Inflammatory macrophage treated with lipopolysaccharide for 4 hours (primary cell): ENCODE measurements around the gene CHRM5.
A peak's percentile ranks its signal among the peaks of the same experiment; 100 is the strongest.
"Not testable (repeated sequence)": the region's sequence is repeated elsewhere in the genome, so short reads cannot be mapped to it uniquely, and the experiment has no call there.

ENCODE experiments used
- DNase-seq: peaks from one replicate; pipeline ENCODE4 v3.0.0-alpha.2; 2020

CHRM5 gene

DNA sequence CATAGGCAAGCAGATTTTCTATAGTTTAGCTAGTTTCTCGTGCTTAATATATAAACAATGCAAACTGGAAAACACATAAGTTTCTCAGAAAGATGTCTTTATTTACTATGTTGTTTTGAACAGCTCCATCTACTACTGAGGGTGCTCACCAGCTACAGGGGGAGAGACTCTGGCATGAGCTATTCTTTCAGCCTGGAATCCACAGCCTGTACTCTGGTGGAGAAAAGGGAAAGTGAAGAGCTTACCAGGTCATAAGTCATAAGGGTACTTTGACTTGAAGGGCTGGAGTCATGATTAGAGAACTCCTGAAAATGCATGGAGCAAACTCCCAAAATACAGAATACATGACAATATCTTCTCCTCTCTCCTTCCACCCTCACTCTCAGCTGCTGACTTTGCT, 75.1 kb downstream of the CHRM5 start:
- no peak for DNase-seq

DNA sequence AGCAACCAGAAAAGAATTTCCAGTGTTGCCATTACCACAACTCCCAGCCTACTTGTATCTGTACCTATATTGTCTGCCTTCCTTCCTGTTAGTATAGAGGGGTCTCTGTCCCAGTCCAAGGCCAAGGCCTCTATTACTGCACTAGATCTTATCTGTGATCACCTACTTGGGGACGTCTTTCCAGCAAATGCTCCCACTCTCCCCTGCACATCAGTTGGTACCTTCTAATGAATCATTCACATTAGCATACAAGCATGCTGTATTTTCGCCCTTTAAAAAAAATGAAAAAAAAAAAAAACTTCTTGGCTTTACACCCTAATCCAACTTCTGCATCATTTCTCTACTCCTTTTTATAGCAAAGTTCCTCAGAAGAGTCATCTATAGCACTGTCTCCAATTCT, 75.5 kb downstream of the CHRM5 start:
- DNase-seq, result no peak

DNA sequence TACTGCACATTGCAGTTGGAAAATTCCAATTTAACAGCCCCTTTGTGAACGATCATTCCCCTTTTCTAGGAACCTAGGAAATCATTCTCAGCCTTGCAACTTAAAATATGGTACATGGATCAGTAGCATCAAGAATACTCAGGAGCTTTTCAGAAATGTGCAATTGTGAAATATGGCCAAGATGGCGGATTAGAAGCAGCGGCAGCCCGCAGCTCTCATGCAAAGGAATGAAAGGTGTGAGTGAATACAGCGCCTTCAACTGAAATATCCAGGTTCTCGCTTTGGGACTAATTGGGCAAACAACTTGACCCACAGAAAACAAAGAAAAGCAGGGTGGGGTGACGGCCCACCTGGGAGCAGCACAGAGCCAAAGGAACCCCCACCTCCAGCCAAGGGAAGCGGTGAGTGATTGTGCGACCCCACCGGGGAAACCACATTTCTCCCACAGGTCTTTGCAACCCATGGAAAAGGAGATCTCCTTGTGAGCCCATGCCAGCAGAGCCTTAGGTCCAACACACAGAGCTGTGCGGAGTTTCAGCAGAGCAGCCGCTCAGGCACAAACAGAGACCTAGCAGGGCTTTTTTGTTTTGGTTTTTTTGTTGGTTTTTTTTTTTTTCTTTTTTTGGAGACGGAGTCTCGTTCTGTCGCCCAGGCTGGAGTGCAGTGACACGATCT, 78.3 kb downstream of the CHRM5 start:
- DNase-seq, result no peak

DNA sequence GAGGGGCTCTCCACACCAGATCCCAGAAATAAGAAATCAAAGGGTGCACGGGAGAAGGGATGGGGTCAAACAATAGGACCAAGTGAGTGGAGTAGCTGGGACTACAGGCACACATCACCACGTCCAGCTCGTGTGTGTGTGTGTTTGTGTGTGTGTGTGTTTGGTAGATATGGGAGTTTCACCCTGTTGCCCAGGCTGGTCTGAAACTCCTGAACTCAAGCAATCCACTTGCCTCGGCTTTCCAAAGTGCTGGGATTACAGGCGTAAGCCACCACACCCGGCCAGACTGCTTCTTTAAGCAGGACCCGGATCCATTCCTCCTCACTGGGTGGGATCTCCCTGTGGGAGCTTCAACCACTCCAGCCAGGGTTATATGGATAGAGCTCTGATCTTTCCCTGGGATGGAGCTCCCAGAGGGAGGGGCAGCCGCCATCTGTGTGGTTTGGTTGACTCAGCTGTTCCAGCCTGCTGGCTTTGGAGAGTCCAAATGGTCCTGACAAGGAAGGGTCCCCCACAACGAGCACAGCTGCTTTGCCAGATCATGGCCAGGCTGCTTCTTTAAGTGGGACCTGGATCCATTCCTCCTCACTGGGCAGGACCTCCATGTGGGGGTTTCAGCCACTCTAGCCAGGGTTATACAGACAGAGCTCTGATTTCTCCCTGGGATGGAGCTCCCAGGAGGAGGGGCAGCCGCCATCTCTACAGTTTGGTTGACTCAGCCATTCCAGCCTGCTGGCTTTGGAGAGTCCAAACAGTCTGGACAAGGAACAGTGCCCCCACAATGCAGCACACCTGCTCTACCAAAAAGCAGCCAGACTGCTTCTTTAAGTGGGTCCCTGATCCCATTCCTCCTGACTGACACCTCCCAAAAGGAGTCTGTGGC, 79.8 kb downstream of the CHRM5 start:
- no peak for DNase-seq

DNA sequence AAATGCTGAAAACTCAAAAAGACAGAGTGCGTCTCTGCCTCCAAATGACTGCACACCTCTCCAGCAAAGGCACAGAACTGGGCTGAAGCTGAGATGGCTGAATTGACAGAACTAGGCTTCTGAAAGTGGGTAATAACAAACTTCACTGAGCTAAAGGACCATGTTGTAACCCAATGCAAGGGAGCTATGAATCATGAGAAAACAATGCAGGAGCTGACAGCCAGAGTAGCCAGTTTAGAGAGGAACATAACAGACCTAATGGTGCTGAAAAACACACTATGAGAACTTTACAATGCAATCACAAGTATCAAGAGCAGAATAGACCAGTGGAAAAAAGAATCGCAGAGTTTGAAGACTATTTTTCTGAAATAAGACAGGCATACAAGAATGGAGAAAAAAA, 80.8 kb downstream of the CHRM5 start:
- no peak for DNase-seq

DNA sequence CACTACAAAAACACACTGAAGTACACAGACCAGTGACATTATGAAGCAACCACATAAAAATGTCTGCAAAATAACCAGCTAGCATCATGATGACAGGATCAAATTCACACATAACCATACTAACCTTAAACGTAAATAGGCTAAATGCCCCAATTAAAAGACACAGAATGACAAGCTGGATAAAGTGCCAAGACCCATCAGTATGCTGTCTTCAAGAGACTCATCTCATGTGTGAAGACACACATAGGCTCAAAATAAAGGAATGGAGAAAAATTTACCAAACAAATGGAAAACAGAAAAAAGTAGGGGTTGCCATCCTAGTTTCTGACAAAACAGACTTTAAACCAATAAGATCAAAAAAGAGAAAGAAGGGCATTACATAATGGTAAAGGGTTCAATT, 82.1 kb downstream of the CHRM5 start:
- DNase-seq, result not testable (repeated sequence)

DNA sequence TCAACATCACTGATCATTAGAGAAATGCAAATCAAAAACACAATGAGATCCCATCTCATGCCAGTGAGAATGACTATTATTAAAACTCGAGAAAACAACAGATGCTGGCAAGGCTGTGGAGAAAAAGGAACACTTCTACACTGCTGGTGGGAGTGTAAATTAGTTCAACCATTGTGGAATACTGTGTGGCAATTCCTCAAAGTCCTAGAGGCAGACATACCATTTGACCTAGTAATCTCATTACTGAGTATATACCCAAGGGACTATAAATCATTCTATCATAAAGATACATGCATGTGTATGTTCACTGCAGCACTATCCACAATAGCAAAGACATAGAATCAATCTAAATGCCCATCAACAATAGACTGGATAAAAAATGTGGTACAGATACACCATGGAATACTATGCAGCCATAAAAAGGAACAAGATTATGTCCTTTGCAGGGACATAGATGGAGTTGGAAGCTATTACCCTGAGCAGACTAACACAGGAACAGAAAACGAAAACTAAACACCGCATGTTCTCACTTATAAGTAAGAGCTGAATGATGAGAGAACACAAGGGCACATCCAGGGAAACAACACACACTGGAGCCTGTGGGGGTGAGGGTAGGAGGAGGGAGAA, 85.9 kb downstream of the CHRM5 start:
- no peak for DNase-seq

DNA sequence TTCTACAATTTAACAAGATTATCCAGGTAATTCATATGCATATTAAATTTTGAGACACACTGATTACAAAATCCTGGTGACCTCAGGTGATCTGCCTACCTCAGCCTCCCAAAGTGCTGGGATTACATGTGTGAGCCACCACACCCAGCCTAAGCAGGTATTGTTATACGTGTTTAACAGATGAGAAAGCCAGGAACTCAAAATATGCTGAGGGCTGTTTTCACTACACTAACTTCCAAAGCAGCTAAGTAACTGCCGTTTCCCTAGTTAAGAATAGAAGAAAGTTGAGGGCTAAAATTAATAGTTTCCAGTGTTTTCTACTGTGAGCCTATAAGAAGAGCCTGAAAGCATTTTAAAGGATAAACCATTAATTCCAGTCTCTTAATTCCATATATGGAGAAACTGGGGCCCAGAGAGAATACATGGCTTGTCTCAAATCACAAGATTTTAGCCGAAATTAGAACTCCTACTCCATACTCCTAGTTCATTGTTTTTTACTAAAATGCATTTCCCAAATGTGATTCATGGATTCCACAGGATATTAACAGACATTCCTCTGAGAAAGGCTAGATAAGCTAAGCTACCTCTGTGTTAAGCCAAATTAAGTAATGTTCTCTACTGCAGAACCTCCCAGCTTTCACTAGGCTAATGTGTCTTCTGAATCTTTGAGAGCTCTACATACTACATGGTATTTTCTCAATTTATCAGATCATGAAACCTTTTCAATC, 87.7 kb downstream of the CHRM5 start:
- DNase-seq, result no peak

DNA sequence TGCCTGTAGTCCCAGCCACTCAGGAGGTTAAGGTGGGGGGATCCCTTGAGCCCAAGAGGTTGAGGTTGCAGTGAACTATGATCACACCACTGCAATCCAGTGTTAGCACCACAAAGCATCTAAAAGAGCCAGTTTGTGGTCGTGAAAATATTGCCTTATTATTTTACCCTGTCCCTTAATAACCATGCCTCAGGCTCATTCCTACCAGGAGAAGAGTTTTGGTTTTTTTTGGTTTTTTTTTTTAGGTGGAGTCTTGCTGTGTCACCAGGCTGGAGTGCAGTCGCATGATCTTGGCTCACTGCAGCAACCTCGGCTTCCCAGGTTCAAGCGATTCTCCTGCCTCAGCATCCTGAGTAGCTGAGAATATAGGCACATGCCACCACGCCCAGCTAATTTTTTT, 88.6 kb downstream of the CHRM5 start:
- DNase-seq, result no peak

DNA sequence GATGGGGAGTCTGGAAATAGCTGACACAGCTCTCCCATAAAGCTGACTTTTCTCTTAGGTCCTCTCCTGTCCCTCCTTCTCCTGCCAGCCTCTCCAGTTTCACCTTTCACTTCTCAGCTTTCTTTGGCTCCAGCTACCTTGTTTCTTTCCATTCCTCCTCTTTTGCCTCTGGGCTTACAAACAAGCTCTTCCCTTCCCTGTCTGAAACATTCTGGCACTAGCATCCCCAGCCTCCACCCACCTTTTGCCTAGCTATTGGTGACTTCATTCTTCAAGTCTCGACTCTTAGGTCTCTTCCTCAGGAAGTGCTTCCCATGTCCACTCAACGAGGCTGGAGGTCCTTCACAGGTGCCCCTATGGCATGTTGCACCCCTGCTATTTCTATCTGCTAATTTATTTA, 91.2 kb downstream of the CHRM5 start:
- DNase-seq, result no peak

DNA sequence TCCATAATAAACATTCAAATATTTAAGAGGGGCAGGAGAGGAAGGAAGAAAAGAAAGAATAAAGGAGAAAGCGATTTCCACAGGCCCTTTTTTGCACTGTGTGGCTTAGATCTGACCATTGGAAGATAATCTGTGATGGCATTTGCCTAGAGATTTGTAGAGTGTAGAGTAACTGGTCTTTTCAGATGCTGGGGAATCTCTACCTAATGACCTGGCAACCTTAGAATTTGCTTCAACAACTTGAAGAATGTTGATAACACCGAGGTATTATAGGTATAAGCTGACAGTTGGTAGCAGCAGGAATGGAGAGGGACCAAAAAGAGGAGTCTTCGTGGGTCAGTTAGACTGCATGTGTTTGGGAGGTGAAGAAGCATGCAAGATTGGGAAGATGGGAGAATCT, 91.6 kb downstream of the CHRM5 start:
- DNase-seq, result no peak

DNA sequence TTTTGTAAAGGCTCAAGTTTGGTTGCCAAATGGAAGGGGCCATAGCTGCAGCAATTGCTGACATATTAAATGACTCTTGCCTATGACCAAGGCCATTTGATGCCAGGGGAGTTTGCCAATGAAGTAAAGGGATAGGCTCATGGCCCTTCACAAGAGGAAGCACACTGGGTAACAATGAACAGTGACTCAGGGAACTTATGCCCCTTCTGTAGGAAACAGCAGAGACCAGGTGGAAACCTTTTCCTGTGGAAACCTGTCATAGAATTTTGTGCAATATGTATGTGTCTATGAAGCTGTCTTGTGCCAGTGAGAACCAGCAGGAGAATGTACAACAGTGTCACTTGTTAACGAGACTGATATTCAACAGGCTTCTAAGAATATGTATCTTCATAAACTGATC, 96.1 kb downstream of the CHRM5 start:
- DNase-seq, result no peak

DNA sequence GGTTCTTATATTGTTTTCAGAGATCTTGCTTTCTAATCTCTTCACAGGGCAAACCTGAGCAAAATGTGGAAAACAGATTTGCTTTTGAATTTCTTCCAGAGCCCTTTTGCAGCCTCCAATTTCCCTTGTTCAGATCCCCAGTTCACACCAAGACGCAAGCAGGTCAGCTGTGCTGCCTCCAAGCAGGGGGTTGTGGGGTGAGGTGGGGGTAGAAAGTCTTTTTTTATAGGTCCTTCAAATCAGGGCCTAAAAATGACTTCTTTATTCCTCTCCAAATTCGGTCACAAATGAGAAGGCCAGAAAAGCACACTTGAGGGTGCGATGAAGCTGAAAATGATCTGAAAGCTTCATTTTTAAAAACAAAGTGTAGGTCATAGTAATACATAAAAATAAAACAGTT, 97.0 kb downstream of the CHRM5 start:
- DNase-seq, result no peak

DNA sequence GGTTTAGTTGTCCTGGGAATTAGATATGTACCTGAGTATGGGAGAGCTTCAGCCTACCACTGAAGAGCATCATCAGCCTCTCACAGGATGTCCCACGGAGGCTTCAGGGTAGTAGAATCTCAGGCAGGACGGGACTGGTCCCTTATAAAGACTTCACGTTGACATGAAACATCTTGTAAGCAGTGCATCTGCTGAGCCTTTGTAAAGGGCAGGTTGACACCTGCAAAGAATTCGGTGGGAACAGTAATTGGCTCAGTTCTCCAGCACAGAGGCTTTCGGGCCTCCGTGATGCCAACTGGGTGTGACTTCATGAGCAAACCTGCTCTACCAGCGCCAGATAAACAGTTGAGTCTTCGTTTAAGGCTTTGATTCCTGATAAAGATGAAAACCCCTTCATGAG, 97.6 kb downstream of the CHRM5 start:
- no peak for DNase-seq

DNA sequence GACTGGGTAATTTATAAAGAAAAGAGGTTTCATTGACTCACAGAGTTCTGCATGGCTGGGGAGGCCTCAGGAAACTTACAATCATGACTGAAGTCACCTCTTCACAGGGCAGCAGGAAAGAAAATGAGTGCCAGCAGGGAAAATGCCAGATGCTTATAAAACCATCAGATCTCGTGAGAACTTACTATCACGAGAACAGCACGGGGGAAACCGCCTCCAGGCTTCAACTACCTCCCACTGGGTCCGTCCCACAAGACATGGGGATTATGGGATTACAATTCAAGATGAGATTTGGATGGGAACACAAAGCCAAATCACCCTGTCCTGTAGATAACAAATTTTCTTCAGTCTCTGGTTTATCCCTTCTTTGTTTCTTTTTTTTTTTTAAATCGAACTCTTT, 101.7 kb downstream of the CHRM5 start:
- DNase-seq, result no peak

DNA sequence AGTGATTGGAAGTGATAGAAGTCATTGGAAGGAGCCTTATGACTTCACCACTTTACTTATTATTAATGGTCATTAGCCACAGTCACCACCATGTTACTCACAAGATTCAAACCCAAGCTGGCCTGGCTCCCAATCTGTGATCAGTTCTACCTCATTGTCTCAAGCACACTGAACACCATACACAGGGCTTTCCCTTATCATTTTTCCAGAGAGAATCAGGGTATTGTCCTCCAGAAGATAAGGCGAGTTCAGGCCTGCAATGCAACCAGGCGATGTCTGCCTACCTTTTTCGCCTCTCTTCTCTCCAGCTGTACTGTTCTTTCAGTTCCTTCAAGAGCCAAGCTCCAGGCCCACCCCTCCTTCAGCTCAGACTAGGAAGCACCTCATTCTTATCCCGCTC, 108.5 kb downstream of the CHRM5 start:
- no peak for DNase-seq

DNA sequence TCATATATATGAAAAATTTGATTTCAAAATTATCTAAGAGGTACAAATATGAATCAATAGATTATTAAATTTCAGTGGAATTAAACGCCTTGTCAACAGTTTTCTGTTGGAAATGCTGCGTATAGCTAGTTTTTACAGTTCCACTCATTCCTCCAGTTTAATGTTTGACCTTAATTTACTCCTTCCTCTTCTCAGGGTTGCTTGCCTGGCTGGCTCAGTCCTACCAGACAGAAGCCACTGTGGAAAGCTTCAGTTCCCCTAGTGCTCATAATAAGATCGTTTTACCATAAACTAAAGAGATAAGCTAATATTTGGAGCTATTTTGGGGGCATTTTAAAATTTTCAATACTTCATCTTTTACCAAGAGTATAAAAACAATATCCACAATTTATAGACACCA, 110.6 kb downstream of the CHRM5 start:
- DNase-seq, result no peak

DNA sequence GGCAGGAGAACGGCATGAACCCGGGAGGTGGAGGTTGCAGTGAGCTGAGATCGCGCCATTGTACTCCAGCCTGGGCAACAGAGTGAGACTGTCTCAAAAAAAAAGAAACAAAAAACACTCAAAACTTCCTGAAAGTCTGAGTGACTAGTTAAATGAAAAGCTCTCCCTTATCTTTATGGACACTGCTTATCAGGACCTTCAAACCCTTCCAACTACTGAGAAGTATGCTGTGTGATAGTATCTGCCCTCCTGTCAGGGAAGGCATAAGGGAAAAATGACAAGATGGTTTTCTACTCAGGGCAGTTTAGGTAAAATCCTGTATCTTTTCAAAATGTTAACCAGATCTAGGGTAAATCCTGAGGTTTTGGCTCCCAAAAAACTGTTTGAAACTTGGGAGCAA, 111.6 kb downstream of the CHRM5 start:
- no peak for DNase-seq

DNA sequence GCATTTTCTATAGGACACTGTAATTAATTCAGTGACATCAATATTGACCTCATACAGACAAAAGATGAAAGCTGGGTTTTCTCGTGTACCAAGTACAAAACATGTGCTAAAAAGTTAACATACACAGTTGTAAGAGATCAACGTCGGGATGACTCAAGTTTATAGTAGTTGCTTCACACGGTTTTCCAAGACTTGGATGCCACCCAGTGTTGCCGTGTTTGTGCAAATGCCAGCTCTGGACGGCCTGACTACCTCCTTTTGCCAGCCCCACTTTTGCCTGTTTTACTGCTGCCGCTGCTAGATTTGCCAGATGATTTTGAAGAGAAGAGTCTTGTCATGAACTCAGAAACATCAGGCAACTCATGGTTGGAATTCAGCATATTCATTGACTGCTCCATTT, 115.8 kb downstream of the CHRM5 start:
- no peak for DNase-seq

DNA sequence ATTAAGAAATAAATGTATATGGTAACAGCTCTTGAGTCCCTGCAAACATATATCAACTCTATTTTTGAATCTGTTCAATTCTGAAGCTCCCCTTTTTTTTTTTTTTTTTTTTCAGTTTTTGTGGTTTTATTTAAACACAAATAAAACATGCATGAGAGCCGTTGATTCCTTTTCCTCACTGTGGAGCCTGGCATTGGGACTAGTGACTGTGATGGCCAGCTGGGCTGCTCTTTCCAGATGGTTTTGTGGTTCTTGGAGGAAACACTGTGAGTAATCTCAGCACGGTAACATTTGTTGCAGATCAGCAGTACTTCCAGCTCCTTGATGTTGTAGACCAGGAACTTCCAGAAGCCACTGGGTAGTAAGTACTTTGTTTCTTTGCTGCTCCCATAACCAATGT, 117.4 kb downstream of the CHRM5 start:
- no peak for DNase-seq

DNA sequence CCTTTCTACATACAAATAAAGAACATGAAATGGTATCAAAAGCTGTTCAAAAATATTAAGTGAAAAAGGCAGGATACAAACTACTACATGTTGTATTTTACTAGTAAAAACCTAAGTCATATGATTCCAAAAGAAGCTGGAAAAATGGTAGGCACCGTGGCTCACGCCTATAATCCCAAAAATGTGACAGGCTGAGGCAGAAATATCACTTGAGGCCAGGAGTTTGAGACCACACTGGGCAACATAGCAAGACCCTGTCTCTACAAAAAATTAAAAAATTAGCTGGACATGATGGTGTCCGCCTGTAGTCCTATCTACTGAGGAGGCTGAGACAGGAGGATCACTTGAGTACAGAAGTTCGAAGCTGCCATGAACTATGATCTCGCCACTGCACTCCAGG, 131.6 kb downstream of the CHRM5 start:
- no peak for DNase-seq

DNA sequence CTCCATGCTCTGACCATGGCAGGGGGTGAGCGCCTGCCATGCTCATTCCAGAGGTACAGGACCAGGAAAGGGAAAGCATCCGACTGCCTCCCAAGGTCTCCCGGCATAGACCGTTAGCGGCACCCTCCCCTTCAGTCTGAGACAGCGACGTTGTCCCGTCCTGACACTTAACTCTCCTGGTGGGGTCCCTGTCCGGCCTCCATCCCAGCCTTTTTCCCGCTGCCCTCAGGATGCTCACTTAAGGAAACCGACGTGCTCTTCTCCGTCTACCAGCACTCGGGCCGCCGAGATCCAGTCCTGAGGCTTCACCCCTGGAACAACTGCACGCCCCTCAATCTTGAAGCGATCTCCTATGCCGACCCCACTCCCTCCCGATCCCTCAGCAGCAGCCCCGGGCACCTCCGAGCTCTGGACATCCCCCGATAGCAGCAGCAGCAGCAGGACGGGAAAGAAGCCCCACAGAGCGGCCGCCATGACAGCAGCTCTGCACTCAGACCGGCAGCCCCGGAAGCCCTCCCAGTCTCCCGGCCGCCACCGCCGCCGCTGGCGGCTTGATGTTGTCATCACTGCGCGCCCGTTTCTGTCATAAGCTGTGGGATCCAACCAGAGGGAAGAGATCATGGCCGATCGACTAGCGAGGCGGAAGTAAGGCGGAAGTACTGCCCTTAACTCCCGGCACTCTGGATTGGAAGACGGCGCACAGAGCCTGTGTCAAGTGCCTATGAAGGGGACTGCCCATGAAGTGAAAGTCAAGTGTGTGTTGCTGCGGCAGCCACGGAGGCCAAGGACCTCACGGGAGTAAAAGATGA, 133.3 kb downstream of the CHRM5 start, which contains the start of the genes EMC7 and PGBD4:
TSS of gene EMC7 (minus strand) at position 497 of the 809 bp plus-strand sequence. CDS start at position 474, 23 bp downstream.
TSS of gene PGBD4 (plus strand) at position 718 of the 809 bp plus-strand sequence. CDS start 449 bp downstream, outside the sequence.
- peak; percentile 99 for DNase-seq
